HG03039 (cell line): Measurements from ENCODE around the gene MAGEB1.

Source experiments
- ATAC-seq: cut with Tn5 transposase; IDR thresholded peaks from one replicate; pipeline ENCODE4 v1.9.1; 2021; ENCODE audit warnings: mild to moderate bottlenecking, moderate library complexity; ENCODE audit not compliant: unreplicated experiment

MAGEB1 gene

GRCh38 chrX:30246769-30247489 lies at the start of gene MAGEB1:
Gene MAGEB1 (plus strand): TSS chrX:30247146. CDS start chrX:30250494, 3,348 bp downstream.
- ATAC-seq: no peak

GRCh38 chrX:30212172-30212571 lies 34.8 kb upstream of the MAGEB1 start:
- ATAC-seq: no peak

- ATAC-seq: no peak
These were observed 31.5 kb upstream of the MAGEB1 start, which contains the start of gene MAGEB2 for GRCh38 chrX:30215357-30215843. Gene MAGEB2 (plus strand): TSS chrX:30215563. CDS start chrX:30218581, 3,018 bp downstream.

GRCh38 chrX:30217465-30217864 lies 29.5 kb upstream of the MAGEB1 start:
- ATAC-seq: no peak

- ATAC-seq: no peak
These were observed 27.6 kb upstream of the MAGEB1 start for GRCh38 chrX:30219372-30219771.

- no peak for ATAC-seq
These were observed 26.3 kb upstream of the MAGEB1 start for GRCh38 chrX:30220661-30221060.

- ATAC-seq: no peak
These were observed 22.4 kb upstream of the MAGEB1 start for GRCh38 chrX:30224536-30224935.

- no peak for ATAC-seq
These were observed 18.4 kb upstream of the MAGEB1 start for GRCh38 chrX:30228526-30228925.

- no peak for ATAC-seq
These were observed 16.6 kb upstream of the MAGEB1 start, which contains the start of gene MAGEB3 for GRCh38 chrX:30230395-30230794. Gene MAGEB3 (plus strand): TSS chrX:30230657. CDS start chrX:30235925, 5,268 bp downstream.

- no peak for ATAC-seq
These were observed 5.1 kb upstream of the MAGEB1 start, which contains the start of gene MAGEB4 for GRCh38 chrX:30241724-30242415. Gene MAGEB4 (plus strand): TSS chrX:30242000. CDS start chrX:30242136, 136 bp downstream.

- ATAC-seq: peak; percentile 82
These were observed 1.9 kb downstream of the MAGEB1 start for GRCh38 chrX:30248854-30249253.

- peak; percentile 71 for ATAC-seq
These were observed 6.3 kb downstream of the MAGEB1 start for GRCh38 chrX:30253257-30253656.

- ATAC-seq: no peak
These were observed 13.0 kb downstream of the MAGEB1 start for GRCh38 chrX:30259927-30260326.

GRCh38 chrX:30261012-30261411 lies 14.1 kb downstream of the MAGEB1 start:
- ATAC-seq: no peak

GRCh38 chrX:30262763-30263162 lies 15.8 kb downstream of the MAGEB1 start:
- no peak for ATAC-seq

- ATAC-seq: no peak
These were observed 23.7 kb downstream of the MAGEB1 start for GRCh38 chrX:30270639-30271038.

GRCh38 chrX:30275498-30275897 lies 28.6 kb downstream of the MAGEB1 start:
- no peak for ATAC-seq

GRCh38 chrX:30278365-30278764 lies 31.4 kb downstream of the MAGEB1 start:
- no peak for ATAC-seq

GRCh38 chrX:30280428-30280827 lies 33.5 kb downstream of the MAGEB1 start:
- no peak for ATAC-seq

- ATAC-seq: no peak
These were observed 35.6 kb downstream of the MAGEB1 start for GRCh38 chrX:30282527-30282926.

- no peak for ATAC-seq
These were observed 36.7 kb downstream of the MAGEB1 start for GRCh38 chrX:30283456-30284200.
